Esophagus squamous epithelium (tissue), 4 donors: ENCODE results near the gene PMEPA1.

Source experiments
- POLR2A ChIP-seq, 4 donors: fragments of 450-650 bp; IDR thresholded peaks; one replicate each; pipeline ENCODE4 v1.6.1; 2017; ENCODE audit warnings: antibody characterized with exemption in 4 of 4, mild to moderate bottlenecking in 4 of 4, moderate library complexity in 3 of 4
- TF ChIP-seq, protein P1 (sequence below), 6 experiments: fragments of 450-650 bp in 4 of 6; fragments of 200-600 bp in 2 of 6; sonication (generic) in 2 of 6; IDR thresholded peaks; one replicate each; pipeline ENCODE4 v1.5.1; 2016 to 2019; ENCODE audit warnings: antibody characterized with exemption in 6 of 6, mild to moderate bottlenecking in 4 of 6, moderate library complexity in 4 of 6

DNA sequence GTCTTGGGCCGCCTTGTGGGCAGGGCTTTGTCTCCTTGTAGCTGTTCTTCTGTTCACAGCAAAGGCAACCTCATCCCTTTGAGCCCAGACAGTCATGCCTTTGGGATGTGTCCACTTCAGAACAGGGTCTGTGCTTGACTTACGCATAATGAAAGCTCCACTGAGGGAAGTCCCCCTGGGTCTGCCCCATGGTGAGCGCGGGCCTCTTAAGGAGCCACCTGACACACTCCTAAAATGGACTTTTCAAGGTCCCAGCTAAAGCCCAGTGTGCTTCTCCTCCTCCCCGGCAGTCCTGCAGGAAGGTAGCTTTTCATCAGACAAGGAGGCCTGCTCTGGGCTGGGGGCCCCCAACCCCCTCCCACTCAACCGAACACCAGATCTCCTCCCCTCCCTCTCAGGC is 24.9 kb upstream of the PMEPA1 start:
- TF ChIP-seq, protein P1, sequence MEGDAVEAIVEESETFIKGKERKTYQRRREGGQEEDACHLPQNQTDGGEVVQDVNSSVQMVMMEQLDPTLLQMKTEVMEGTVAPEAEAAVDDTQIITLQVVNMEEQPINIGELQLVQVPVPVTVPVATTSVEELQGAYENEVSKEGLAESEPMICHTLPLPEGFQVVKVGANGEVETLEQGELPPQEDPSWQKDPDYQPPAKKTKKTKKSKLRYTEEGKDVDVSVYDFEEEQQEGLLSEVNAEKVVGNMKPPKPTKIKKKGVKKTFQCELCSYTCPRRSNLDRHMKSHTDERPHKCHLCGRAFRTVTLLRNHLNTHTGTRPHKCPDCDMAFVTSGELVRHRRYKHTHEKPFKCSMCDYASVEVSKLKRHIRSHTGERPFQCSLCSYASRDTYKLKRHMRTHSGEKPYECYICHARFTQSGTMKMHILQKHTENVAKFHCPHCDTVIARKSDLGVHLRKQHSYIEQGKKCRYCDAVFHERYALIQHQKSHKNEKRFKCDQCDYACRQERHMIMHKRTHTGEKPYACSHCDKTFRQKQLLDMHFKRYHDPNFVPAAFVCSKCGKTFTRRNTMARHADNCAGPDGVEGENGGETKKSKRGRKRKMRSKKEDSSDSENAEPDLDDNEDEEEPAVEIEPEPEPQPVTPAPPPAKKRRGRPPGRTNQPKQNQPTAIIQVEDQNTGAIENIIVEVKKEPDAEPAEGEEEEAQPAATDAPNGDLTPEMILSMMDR (IDR thresholded peaks at IDR 0.05) = no peak
- no peak for TF ChIP-seq POLR2A (IDR thresholded peaks at IDR 0.05)
